OCI-LY3 (cell line): Measurements from ENCODE around the gene SULT1C3.

Experiments
- H2AFZ ChIP-seq: fragments of 200-600, 300-600 bp; shearing (Covaris generic); 2 replicates; pipeline ENCODE4 v1.6.0; 2014; ENCODE audit warnings: antibody characterized with exemption, low read depth, low read length
- H3K27ac ChIP-seq: fragments of 200-600, 300-600 bp; sonication (generic); 2 replicates; pipeline ENCODE4 v1.5.1; 2014; ENCODE audit warnings: mild to moderate bottlenecking, low read length, moderate library complexity, mixed read lengths
- H3K27me3 ChIP-seq: fragments of 200-600, 300-600 bp; sonication (generic); 2 replicates; pipeline ENCODE4 v1.6.1; 2014; ENCODE audit warnings: low read depth, low read length, mixed read lengths
- H3K36me3 ChIP-seq: fragments of 200-600, 300-600 bp; sonication (generic); replicated peaks from 2 replicates; pipeline ENCODE3; 2014; ENCODE audit warnings: low read depth, low read length, mixed read lengths
- H3K4me1 ChIP-seq: fragments of 300-600, 200-600 bp; sonication (generic); 2 replicates; pipeline ENCODE4 v1.6.1; 2014; ENCODE audit warnings: low read length, mixed read lengths
- H3K4me2 ChIP-seq: fragments of 200-600, 300-600 bp; sonication (generic); 2 replicates; pipeline ENCODE4 v1.6.1; 2014; ENCODE audit warnings: low read length, mixed read lengths
- H3K4me3 ChIP-seq: fragments of 300-600, 200-600 bp; sonication (generic); 2 replicates; pipeline ENCODE4 v1.5.1; 2014; ENCODE audit warnings: antibody characterized with exemption, mild to moderate bottlenecking, low read length, moderate library complexity
- H3K79me2 ChIP-seq: fragments of 300-600, 200-600 bp; shearing (Covaris generic); 2 replicates; pipeline ENCODE4 v1.6.1; 2014; ENCODE audit warnings: mild to moderate bottlenecking, low read length, mixed read lengths
- H3K9ac ChIP-seq: fragments of 300-600, 200-600 bp; shearing (Covaris generic); 2 replicates; pipeline ENCODE4 v1.6.0; 2014; ENCODE audit warnings: mild to moderate bottlenecking, low read length, moderate library complexity
- H3K9me3 ChIP-seq: fragments of 200-600, 300-600 bp; shearing (Covaris generic); 2 replicates; pipeline ENCODE4 v1.6.1; 2014; ENCODE audit warnings: low read length, mixed read lengths; ENCODE audit not compliant: insufficient read depth
- H4K20me1 ChIP-seq: fragments of 200-600, 300-600 bp; sonication (generic); 2 replicates; pipeline ENCODE4 v1.6.1; 2016; ENCODE audit warnings: low read length, mixed read lengths; ENCODE audit not compliant: insufficient read depth
- EZH2phosphoT487 ChIP-seq: fragments of 200-600 bp; shearing (Covaris generic); IDR thresholded peaks from 2 replicates; pipeline ENCODE4 v1.6.1; 2018; ENCODE audit warnings: antibody characterized with exemption, mixed run types, low read depth
- TF ChIP-seq, protein P1 (sequence below): fragments of 200-600, 300-600 bp; sonication (generic); IDR thresholded peaks from 2 replicates; pipeline ENCODE4 v1.5.1; 2014; ENCODE audit warnings: antibody characterized with exemption, low read length, low read depth

SULT1C3 gene

DNA sequence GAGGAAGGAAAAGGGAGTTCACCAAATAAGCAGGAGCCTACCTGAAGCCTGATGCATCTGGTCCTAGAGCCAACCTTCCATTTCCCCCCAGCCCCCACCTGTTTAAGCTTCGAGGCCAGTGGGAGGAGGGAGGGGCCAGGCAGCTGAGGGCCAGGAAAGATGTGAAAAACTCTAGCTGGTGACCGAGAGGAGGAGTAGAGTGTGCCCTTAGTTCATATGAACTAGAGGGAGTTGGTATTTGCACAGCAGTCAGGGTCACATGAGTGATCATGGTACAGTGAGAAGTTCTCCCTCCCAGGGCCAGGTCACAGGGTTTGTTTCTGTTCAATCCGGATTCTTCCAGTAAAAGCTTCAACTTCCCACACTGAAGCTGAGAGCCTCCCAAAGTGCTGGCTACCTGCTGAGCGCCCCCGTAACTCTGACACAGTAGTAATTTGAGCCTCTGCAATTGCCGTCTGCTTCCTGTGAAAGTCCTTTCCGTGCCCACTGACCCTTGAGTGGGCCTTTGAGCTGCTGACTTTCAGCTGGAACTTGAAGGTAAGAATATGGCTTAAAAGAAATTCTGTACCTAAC, 48.9 kb downstream of the SULT1C3 start, which contains the start of gene SULT1C2:
Gene SULT1C2, plus strand, starts transcription at position 362 of the 573 bp plus-strand sequence. CDS start 4,773 bp downstream, outside the sequence.
- Histone ChIP-seq H3K36me3 (no peaks in the 10 kb centered on the region), H2AFZ (no peak within 1 kb of the TSS), H3K9ac (no peak within 1 kb of the TSS), H3K27ac (no peak within 1 kb of the TSS), H3K9me3 (no peaks in the 10 kb centered on the region), H3K79me2 (no peaks in the 10 kb centered on the region), H3K27me3 (no peaks in the 10 kb centered on the region), H4K20me1 (no peaks in the 10 kb centered on the region), H3K4me2 (no peak within 1 kb of the TSS), H3K4me1 (no peaks in the 10 kb centered on the region), H3K4me3 (no peak within 1 kb of the TSS)
- TF ChIP-seq, protein P1, sequence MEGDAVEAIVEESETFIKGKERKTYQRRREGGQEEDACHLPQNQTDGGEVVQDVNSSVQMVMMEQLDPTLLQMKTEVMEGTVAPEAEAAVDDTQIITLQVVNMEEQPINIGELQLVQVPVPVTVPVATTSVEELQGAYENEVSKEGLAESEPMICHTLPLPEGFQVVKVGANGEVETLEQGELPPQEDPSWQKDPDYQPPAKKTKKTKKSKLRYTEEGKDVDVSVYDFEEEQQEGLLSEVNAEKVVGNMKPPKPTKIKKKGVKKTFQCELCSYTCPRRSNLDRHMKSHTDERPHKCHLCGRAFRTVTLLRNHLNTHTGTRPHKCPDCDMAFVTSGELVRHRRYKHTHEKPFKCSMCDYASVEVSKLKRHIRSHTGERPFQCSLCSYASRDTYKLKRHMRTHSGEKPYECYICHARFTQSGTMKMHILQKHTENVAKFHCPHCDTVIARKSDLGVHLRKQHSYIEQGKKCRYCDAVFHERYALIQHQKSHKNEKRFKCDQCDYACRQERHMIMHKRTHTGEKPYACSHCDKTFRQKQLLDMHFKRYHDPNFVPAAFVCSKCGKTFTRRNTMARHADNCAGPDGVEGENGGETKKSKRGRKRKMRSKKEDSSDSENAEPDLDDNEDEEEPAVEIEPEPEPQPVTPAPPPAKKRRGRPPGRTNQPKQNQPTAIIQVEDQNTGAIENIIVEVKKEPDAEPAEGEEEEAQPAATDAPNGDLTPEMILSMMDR: no peak
- no peak for TF ChIP-seq EZH2phosphoT487

DNA sequence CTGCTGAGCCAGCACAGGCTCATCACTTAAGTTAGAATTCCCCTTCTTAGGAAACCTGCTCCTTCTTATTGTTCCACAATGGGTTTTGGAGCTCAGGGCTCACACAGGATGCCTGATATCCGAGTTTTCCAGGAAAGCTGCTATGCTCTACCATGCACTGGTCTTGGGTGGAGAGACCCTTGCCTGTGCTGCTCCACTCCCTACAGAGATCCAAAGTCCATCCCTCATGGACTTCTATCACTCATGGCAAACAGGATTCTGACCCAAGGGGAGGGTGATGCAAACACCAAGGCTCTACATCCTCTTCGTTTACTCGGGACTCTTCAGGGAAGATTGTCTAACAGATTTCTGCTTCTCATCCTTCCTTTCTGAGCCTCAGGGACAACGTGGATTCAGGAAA, 54.1 kb downstream of the SULT1C3 start:
- Histone ChIP-seq H3K4me2 (no peak overlapping the region), H2AFZ (no peak overlapping the region), H3K9me3 (no peaks in the 10 kb centered on the region), H3K9ac (no peak overlapping the region), H3K36me3 (no peaks in the 10 kb centered on the region), H3K4me3 (no peak overlapping the region), H3K79me2 (no peaks in the 10 kb centered on the region), H3K27me3 (no peaks in the 10 kb centered on the region), H4K20me1 (no peaks in the 10 kb centered on the region), H3K4me1 (no peaks in the 10 kb centered on the region), H3K27ac (no peak overlapping the region)
- no peak for TF ChIP-seq EZH2phosphoT487
- TF ChIP-seq, protein P1: no peak

- H3K36me3 ChIP-seq: no peaks in the 10 kb centered on the region
- H3K9ac ChIP-seq: no peak overlapping the region
- no peaks in the 10 kb centered on the region for H3K9me3 ChIP-seq
- H3K4me1 ChIP-seq: peaks cover 10% of the 10 kb centered on the region
- no peaks in the 10 kb centered on the region for H3K79me2 ChIP-seq
- no peak overlapping the region for H3K27ac ChIP-seq
- no peaks in the 10 kb centered on the region for H3K27me3 ChIP-seq
- H4K20me1 ChIP-seq: no peaks in the 10 kb centered on the region
- TF ChIP-seq EZH2phosphoT487: no peak
- TF ChIP-seq, protein P1: no peak
- H3K4me2 ChIP-seq: no peak overlapping the region
- H3K4me3 ChIP-seq: no peak overlapping the region
- no peak overlapping the region for H2AFZ ChIP-seq
Observed at GRCh38 chr2:108297436-108298141, 57.8 kb downstream of the SULT1C3 start.

DNA sequence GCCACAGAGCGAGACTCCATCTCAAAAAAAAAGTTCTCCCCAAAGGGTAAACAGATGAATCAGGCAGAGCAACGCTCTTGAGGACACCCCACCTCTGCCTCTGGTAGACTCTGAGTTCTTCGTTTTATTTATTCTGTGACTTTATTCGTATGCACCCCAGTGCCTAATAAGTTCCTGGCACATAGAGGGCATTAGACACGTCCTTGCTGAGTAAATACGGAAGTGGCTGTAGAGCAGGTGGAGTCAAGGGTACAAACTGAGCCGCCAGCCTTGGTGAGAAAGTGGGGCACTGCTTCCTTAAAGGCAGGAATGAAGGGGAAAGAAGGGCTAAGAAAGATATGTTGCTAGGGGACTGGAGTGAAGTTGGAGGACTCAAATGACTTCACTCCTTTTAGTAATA, 61.8 kb downstream of the SULT1C3 start:
- H3K4me3 ChIP-seq: no peak overlapping the region
- no peaks in the 10 kb centered on the region for H3K79me2 ChIP-seq
- H3K27ac ChIP-seq: no peak overlapping the region
- no peak overlapping the region for H2AFZ ChIP-seq
- no peak for TF ChIP-seq EZH2phosphoT487
- TF ChIP-seq, protein P1: no peak
- no peak overlapping the region for H3K9ac ChIP-seq
- H3K4me1 ChIP-seq: peaks cover 10% of the 10 kb centered on the region
- H4K20me1 ChIP-seq: no peaks in the 10 kb centered on the region
- peak overlapping the region; percentile 18 for H3K4me2 ChIP-seq
- H3K36me3 ChIP-seq: no peaks in the 10 kb centered on the region
- no peaks in the 10 kb centered on the region for H3K27me3 ChIP-seq
- no peaks in the 10 kb centered on the region for H3K9me3 ChIP-seq
